H1 (cell line): ENCODE data around the gene SERPINB2. TPM values are rescaled to one million over a fixed set of nuclear protein-coding genes. Genes with fewer than 3 reads are reported as not detected.

Source experiments
- BCL11A ChIP-seq, 2 experiments: IDR thresholded peaks; one replicate each; pipeline ENCODE4 v1.6.1; 2011; ENCODE audit warnings: low read depth in 2 of 2, low read length in 2 of 2, mild to moderate bottlenecking in 2 of 2
- CHD7 ChIP-seq: fragments of 300-600 bp; sonication (generic); IDR thresholded peaks from 2 replicates; pipeline ENCODE4 v1.7.1; 2012; ENCODE audit warnings: low read length, moderate library complexity, mild to moderate bottlenecking, inconsistent platforms; ENCODE audit not compliant: insufficient replicate concordance
- CTBP2 ChIP-seq: IDR thresholded peaks from 2 replicates; pipeline ENCODE4 v1.7.0; 2011; ENCODE audit warnings: borderline replicate concordance, mild to moderate bottlenecking, moderate library complexity, mixed read lengths, low read length; ENCODE audit not compliant: insufficient read depth, insufficient read length
- NRF1 ChIP-seq: IDR thresholded peaks from 2 replicates; pipeline ENCODE4 v1.6.1; 2011; ENCODE audit warnings: mild to moderate bottlenecking, low read depth, low read length, improper control_type of control experiment
- POLR2AphosphoS5 ChIP-seq: IDR thresholded peaks from 2 replicates; pipeline ENCODE4 v1.6.1; 2011; ENCODE audit warnings: low read depth, low read length
- RBBP5 ChIP-seq: IDR thresholded peaks from 2 replicates; pipeline ENCODE4 v1.7.1; 2012; ENCODE audit warnings: low read depth, mild to moderate bottlenecking, inconsistent platforms, low read length, moderate library complexity, borderline replicate concordance
- TAF1 ChIP-seq: IDR thresholded peaks from 2 replicates; pipeline ENCODE4 v1.6.1; 2011; ENCODE audit warnings: mild to moderate bottlenecking, low read depth, low read length
- TEAD4 ChIP-seq: IDR thresholded peaks from 2 replicates; pipeline ENCODE4 v1.6.1; 2012; ENCODE audit warnings: low read depth, low read length, inconsistent platforms, mixed read lengths
- USF2 ChIP-seq: IDR thresholded peaks from 2 replicates; pipeline ENCODE4 v1.6.1; 2011; ENCODE audit warnings: low read length, improper control_type of control experiment
- polyA plus RNA-seq, 7 experiments: library from polyadenylated mRNA; depleted of rRNA in 3 of 7; stranded (reverse) in 5 of 7; unstranded in 2 of 7; fragments of >200 nt in 5 of 7; fragments of 200-250 nt in 2 of 7; gene quantifications; 1 replicate in 5 of 7; 2 replicates in 1 of 7; 4 replicates in 1 of 7; pipeline versions ENCODE4 v1.2.1 to v1.2.3, GENCODE V29; 2011 to 2013; ENCODE audit warnings: missing spikeins in 2 of 7, mixed read lengths in 2 of 7
- total RNA-seq: library from RNA; stranded (reverse); fragmentation: NEBNext Ultra II Directional; extraction: Animal tissue kit (Norgen Biotek cat#: 25700); gene quantifications from 2 replicates; pipeline ENCODE4 v1.2.1, GENCODE V29; 2021

SERPINB2 gene
- total and polyA plus RNA-seq, 2 of the 8 experiments (the other 6 are each of a cell fraction or from before 2014, with no cell fraction given): not detected

- no peak for TF ChIP-seq CHD7
- no peak for TF ChIP-seq TAF1
- no peak for TF ChIP-seq RBBP5
- no peak for TF ChIP-seq POLR2AphosphoS5
- TF ChIP-seq TEAD4: no peak
- no peak for TF ChIP-seq USF2
- TF ChIP-seq NRF1: no peak
- no peak for TF ChIP-seq CTBP2
- TF ChIP-seq BCL11A (IDR thresholded peaks at IDR 0.05; ENCODE audit: low read depth in 2 of 2, low read length in 2 of 2): no peak
Measured at GRCh38 chr18:63947051-63947790, 59.7 kb downstream of the SERPINB2 start (continued).
